KMS-11 (cell line): ENCODE results near the gene GLS2.

ENCODE experiments used
- H2AFZ ChIP-seq: fragments of 200-600 bp; sonication (generic); 2 replicates; pipeline ENCODE4 v1.6.1; 2016; ENCODE audit warnings: antibody characterized with exemption, mixed run types, low read depth
- H3K27ac ChIP-seq: fragments of 200-600 bp; sonication (generic); 2 replicates; pipeline ENCODE4 v1.6.1; 2016; ENCODE audit warnings: mild to moderate bottlenecking, mixed run types
- H3K27me3 ChIP-seq: fragments of 200-600 bp; sonication (generic); 2 replicates; pipeline ENCODE4 v1.6.1; 2017; ENCODE audit warnings: mild to moderate bottlenecking, low read depth, mixed run types, moderate library complexity; ENCODE audit not compliant: insufficient read depth
- H3K36me3 ChIP-seq: fragments of 200-600 bp; sonication (generic); 2 replicates; pipeline ENCODE4 v1.6.1; 2017; ENCODE audit warnings: mild to moderate bottlenecking, mixed run types; ENCODE audit not compliant: insufficient read depth
- H3K4me1 ChIP-seq: fragments of 200-600 bp; sonication (generic); 2 replicates; pipeline ENCODE4 v1.6.1; 2016; ENCODE audit warnings: mild to moderate bottlenecking, low read depth, mixed run types; ENCODE audit not compliant: poor library complexity, severe bottlenecking
- H3K4me2 ChIP-seq: fragments of 200-600 bp; sonication (generic); 2 replicates; pipeline ENCODE4 v1.7.0; 2016; ENCODE audit warnings: mild to moderate bottlenecking, mixed run types
- H3K4me3 ChIP-seq: fragments of 200-600 bp; sonication (generic); IDR thresholded peaks from 2 replicates; pipeline ENCODE4 v1.6.1; 2017; ENCODE audit warnings: low read depth, low read length, mixed read lengths; ENCODE audit not compliant: insufficient read depth
- H3K79me2 ChIP-seq: fragments of 200-600 bp; sonication (generic); 2 replicates; pipeline ENCODE4 v1.6.1; 2016; ENCODE audit warnings: low read depth, mixed run types; ENCODE audit not compliant: insufficient read depth
- H3K9ac ChIP-seq: fragments of 200-600 bp; sonication (generic); 2 replicates; pipeline ENCODE4 v1.6.1; 2016; ENCODE audit warnings: mild to moderate bottlenecking, mixed run types
- H4K20me1 ChIP-seq: fragments of 200-600 bp; sonication (generic); 2 replicates; pipeline ENCODE4 v1.6.1; 2016; ENCODE audit warnings: mild to moderate bottlenecking, mixed run types; ENCODE audit not compliant: insufficient read depth
- TF ChIP-seq, protein P1 (sequence below): fragments of 200-600 bp; sonication (generic); conservative IDR thresholded peaks from 2 replicates; pipeline ENCODE4 v1.6.1; 2017; ENCODE audit warnings: low read depth, mild to moderate bottlenecking, antibody characterized with exemption, low read length, moderate library complexity, mixed read lengths

Gene GLS2

DNA sequence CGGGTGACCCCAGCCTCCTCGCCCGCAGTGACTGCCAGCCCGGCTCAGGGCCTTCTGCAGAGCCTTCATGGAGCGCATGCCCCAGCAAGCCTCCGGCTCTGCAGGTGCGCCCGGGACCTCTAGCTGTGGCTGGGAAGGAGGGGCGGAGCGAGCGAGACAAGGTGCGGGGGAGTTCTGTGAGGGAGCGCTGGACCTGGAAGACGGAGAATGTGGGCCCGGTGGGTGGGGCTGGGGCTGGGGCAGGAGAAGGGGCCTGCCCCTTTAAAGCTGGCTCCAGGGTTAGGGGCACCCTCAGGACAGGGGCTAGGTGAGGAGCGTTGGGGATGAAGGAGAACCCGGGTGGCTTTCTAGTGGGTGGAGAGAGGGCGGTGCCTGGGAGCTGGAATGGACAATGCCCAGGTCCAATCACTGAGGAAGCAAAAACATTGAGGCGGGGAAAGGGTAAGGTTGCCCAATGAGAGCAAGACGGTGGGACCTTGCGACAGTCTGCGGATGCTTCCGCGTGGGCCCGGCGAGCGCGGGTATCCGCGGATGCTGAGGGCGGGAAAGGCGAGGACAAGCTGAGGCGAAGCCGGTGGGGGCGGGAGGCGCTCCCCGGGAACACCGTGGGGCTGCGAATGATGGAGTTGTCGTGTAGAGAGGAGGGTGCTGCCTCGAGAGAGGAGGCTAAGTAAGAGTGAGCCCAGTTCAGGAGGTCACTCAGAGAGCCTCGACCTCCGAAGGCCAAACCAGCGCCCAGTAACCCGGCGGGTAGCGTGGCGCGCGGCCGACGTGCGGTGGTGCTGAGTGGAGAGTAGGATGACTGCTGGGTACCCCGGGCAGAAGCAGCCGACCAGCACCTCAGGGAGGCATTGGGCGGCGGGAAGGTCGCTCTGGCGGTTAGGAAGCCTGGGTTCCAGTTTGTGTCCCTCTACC lies at the start of gene GLS2:
Gene GLS2 (minus strand): TSS at position 121 of the 915 bp plus-strand sequence. CDS start 43 bp downstream, at position 78.
- peaks cover 19% of the 10 kb centered on the region; the same call in 1 of the 2 replicates for H3K27me3 ChIP-seq
- no peaks in the 10 kb centered on the region for H3K4me1 ChIP-seq
- peak within 1 kb of the TSS; percentile 78 for H2AFZ ChIP-seq
- H3K27ac ChIP-seq, result no peak within 1 kb of the TSS
- H3K9ac ChIP-seq, result no peak within 1 kb of the TSS; the same call in 1 of the 2 replicates
- no peaks in the 10 kb centered on the region for H4K20me1 ChIP-seq
- H3K36me3 ChIP-seq, result no peaks in the 10 kb centered on the region
- no peak within 1 kb of the TSS for H3K4me3 ChIP-seq
- no peaks in the 10 kb centered on the region for H3K79me2 ChIP-seq
- H3K4me2 ChIP-seq, result peak within 1 kb of the TSS; percentile 66
- TF ChIP-seq, protein P1, sequence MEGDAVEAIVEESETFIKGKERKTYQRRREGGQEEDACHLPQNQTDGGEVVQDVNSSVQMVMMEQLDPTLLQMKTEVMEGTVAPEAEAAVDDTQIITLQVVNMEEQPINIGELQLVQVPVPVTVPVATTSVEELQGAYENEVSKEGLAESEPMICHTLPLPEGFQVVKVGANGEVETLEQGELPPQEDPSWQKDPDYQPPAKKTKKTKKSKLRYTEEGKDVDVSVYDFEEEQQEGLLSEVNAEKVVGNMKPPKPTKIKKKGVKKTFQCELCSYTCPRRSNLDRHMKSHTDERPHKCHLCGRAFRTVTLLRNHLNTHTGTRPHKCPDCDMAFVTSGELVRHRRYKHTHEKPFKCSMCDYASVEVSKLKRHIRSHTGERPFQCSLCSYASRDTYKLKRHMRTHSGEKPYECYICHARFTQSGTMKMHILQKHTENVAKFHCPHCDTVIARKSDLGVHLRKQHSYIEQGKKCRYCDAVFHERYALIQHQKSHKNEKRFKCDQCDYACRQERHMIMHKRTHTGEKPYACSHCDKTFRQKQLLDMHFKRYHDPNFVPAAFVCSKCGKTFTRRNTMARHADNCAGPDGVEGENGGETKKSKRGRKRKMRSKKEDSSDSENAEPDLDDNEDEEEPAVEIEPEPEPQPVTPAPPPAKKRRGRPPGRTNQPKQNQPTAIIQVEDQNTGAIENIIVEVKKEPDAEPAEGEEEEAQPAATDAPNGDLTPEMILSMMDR, result no peak

DNA sequence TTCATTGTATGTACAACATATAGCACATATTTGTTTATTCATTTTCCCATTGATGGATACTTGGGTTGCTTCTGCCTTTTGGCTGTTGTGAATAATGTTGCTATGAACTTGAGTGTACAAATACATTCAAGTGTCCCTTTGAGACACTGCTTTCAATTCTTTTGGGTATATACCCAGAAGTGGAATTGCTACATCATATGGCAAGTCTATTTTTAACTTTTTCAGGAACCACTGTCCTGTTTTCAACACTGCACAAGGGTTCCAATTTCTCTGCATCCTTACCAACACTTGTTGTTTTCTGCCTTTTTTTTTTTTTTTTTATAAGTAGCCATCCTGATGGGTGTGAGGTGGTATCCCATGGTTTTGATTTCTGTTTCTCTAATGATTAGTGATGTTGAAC lies 49.6 kb upstream of the GLS2 start:
- peak overlapping the region; percentile 22; the same call in 1 of the 2 replicates for H3K4me2 ChIP-seq
- H4K20me1 ChIP-seq, result no peaks in the 10 kb centered on the region
- H3K36me3 ChIP-seq, result no peaks in the 10 kb centered on the region
- TF ChIP-seq, protein P1, result no peak
- peaks cover 16% of the 10 kb centered on the region for H3K4me1 ChIP-seq
- no peak overlapping the region for H3K4me3 ChIP-seq
- no peak overlapping the region for H3K9ac ChIP-seq
- no peaks in the 10 kb centered on the region for H3K79me2 ChIP-seq
- no peak overlapping the region for H2AFZ ChIP-seq
- H3K27ac ChIP-seq, result no peak overlapping the region
- H3K27me3 ChIP-seq, result no peaks in the 10 kb centered on the region

DNA sequence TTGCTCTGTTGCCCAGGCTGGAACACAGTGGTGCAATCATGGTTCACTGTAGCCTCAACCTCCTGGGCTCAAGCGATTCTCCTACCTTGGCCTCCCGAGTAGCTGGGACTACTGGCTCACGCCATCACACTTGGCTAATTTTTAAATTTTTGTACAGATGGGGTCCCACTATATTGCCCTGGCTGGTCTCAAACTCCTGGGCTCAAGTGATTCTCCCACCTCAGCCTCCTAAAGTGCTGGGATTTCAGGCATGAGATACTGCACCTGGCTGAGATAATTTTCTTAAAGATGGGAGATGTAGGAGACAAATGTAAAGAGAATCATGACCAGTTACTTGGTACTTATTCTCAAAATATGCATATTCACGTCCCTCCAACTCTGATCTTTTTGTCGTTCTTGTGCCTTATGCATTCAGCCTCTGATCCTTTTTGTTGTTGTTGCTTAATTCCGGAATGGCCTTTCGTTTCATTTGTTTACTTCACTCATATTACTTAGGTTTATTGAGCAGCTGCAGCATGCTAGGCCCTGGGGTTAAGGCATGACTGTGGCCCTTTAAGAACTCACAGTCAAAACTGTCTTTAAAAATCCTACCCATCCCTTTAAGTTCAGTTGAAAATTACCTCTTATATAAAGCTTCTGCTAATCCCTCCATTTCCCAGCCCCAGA lies 42.6 kb upstream of the GLS2 start:
- H3K79me2 ChIP-seq, result no peaks in the 10 kb centered on the region
- no peak overlapping the region for H3K4me2 ChIP-seq
- H3K4me3 ChIP-seq, result no peak overlapping the region
- H3K36me3 ChIP-seq, result no peaks in the 10 kb centered on the region
- H3K27me3 ChIP-seq, result no peaks in the 10 kb centered on the region
- TF ChIP-seq, protein P1, result no peak
- no peaks in the 10 kb centered on the region for H3K4me1 ChIP-seq
- H2AFZ ChIP-seq, result no peak overlapping the region
- H3K27ac ChIP-seq, result no peak overlapping the region
- H3K9ac ChIP-seq, result no peak overlapping the region
- no peaks in the 10 kb centered on the region for H4K20me1 ChIP-seq

DNA sequence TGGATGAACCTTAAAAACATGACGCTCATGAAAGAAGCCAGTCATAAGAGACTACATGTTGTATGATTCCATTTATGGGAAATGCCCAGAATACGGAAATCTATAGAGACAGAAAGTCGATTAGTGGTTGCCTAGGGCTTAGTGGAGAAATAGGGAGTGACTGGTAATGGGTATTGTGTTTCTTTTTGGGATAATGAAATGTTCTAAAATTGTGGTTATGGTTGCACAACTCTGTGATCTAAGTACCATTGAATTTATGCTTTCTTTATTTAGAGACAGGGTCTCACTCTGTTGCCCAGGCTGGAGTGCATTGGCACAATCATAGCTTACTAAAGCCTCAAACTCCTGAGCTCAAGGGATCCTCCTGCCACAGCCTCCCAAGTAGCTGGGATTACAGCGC lies 41.7 kb upstream of the GLS2 start:
- Histone ChIP-seq H3K27me3 (no peaks in the 10 kb centered on the region), H3K4me3 (no peak overlapping the region), H3K79me2 (no peaks in the 10 kb centered on the region), H4K20me1 (no peaks in the 10 kb centered on the region), H2AFZ (no peak overlapping the region), H3K4me1 (no peaks in the 10 kb centered on the region), H3K27ac (no peak overlapping the region), H3K9ac (no peak overlapping the region), H3K36me3 (no peaks in the 10 kb centered on the region), H3K4me2 (no peak overlapping the region)
- TF ChIP-seq, protein P1, result no peak
